HFFc6 (cell line): ENCODE data around the gene MYCT1. TPM values are rescaled to one million over a fixed set of nuclear protein-coding genes. Genes with fewer than 3 reads are reported as not detected.

Experiments
- DNase-seq: peaks from one replicate; pipeline ENCODE4 v3.0.0-alpha.2; 2018
- H3K27ac Mint-ChIP-seq: 2 replicates; pipeline ENCODE4 v1.8.0; 2020; ENCODE audit warnings: mild to moderate bottlenecking, mixed read lengths
- H3K27me3 Mint-ChIP-seq: 2 replicates; pipeline ENCODE4 v1.8.0; 2021; ENCODE audit warnings: mild to moderate bottlenecking, moderate library complexity, mixed read lengths; ENCODE audit not compliant: insufficient read depth
- H3K36me3 Mint-ChIP-seq: 2 replicates; pipeline ENCODE4 v1.8.0; 2021; ENCODE audit warnings: low read depth, mixed read lengths
- H3K4me1 Mint-ChIP-seq: 2 replicates; pipeline ENCODE4 v1.8.0; 2020; ENCODE audit warnings: low read depth, mixed read lengths
- H3K4me3 Mint-ChIP-seq: 2 replicates; pipeline ENCODE4 v1.8.0; 2020; ENCODE audit warnings: mild to moderate bottlenecking, moderate library complexity, mixed read lengths
- H3K9me3 Mint-ChIP-seq: 2 replicates; pipeline ENCODE4 v1.8.0; 2020; ENCODE audit warnings: mild to moderate bottlenecking, mixed read lengths
- CTCF ChIP-seq: fragments of 200-600 bp; sonication (generic); IDR thresholded peaks from 2 replicates; pipeline ENCODE4 v1.5.0; 2021; ENCODE audit warnings: antibody characterized with exemption, mild to moderate bottlenecking
- total RNA-seq, 6 experiments: library from RNA; stranded (reverse); fragmentation: NEBNext Ultra II Directional; extraction: Animal tissue kit (Norgen Biotek cat#: 25700); gene quantifications; 2 replicates in 1 of 6; 3 replicates in 5 of 6; pipeline ENCODE4 v1.2.3, GENCODE V29; 2021

The MYCT1 gene
- total RNA-seq, 6 experiments from 2014 or later = 0.71 to 2.0 (median 1.7) TPM

DNA sequence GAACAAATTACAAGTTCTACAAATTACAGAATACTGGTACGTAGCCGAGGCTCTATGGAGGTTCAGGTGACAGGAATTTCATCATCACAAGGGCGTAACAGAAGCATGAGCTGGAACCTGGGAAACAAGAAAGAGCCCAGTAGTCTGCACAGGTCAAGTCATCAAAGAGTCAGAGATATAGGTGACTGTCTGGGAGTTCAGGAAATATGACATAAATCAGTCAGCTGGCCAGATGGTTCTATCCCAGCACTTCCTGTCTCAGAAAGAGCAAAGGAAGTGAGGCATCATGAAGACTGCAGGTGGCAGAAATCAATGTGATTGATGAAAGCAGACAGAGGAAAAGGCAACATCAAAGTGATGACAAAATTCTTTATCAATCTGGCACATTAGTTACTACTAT is 23.3 kb downstream of the MYCT1 start:
- Mint-ChIP-seq H3K9me3 (no peaks in the 10 kb centered on the region), H3K36me3 (no peaks in the 10 kb centered on the region), H3K27ac (no peak overlapping the region; the same call in 1 of the 2 replicates), H3K4me3 (no peak overlapping the region), H3K27me3 (peaks cover 1% of the 10 kb centered on the region; the same call in 1 of the 2 replicates), H3K4me1 (peaks cover 43% of the 10 kb centered on the region)
- DNase-seq = no peak
- no peak for TF ChIP-seq CTCF

GRCh38 chr6:152721956-152722355 is 24.3 kb downstream of the MYCT1 start:
- Mint-ChIP-seq H3K4me3 (peak overlapping the region; percentile 32; the same call in 1 of the 2 replicates), H3K27me3 (peaks cover 1% of the 10 kb centered on the region; the same call in 1 of the 2 replicates), H3K36me3 (no peaks in the 10 kb centered on the region), H3K9me3 (no peaks in the 10 kb centered on the region), H3K4me1 (peaks cover 43% of the 10 kb centered on the region), H3K27ac (peak overlapping the region; percentile 12; the same call in 1 of the 2 replicates)
- no peak for TF ChIP-seq CTCF
- no peak for DNase-seq

- H3K9me3 Mint-ChIP-seq = no peaks in the 10 kb centered on the region
- 0 out of 2 replicates have a peak, but pooled peaks have one; percentile 13 for TF ChIP-seq CTCF
- peak; percentile 57 for DNase-seq
- peaks cover 37% of the 10 kb centered on the region for H3K4me1 Mint-ChIP-seq
- H3K27me3 Mint-ChIP-seq = peaks cover 1% of the 10 kb centered on the region; the same call in 1 of the 2 replicates
- H3K4me3 Mint-ChIP-seq = 0 out of 2 replicates have a peak overlapping the region, but pooled peaks have one; percentile 8
- H3K36me3 Mint-ChIP-seq = no peaks in the 10 kb centered on the region
- peak overlapping the region; percentile 40 for H3K27ac Mint-ChIP-seq
Measured at GRCh38 chr6:152723398-152723797, 25.7 kb downstream of the MYCT1 start.

DNA sequence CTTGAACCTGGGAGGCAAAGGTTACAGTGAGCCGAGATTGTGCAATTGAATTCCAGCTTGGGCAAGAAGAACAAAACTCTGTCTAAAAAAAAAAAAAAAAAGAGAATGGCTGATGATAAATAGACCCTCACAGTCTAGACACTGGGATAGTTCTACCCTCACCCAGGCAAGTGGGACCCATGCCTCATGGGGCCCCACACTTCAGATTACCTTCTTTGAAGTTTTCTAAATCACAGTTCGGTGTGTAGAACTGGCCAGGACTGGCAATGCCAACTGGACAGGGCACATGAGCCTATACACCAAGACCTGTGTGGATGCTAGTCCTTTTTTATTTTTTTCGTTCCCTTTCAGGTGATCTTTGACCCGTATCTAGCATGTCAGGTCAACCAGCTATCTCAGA is 28.6 kb downstream of the MYCT1 start:
- DNase-seq = no peak
- Mint-ChIP-seq H3K27me3 (peaks cover 1% of the 10 kb centered on the region; the same call in 1 of the 2 replicates), H3K9me3 (no peaks in the 10 kb centered on the region), H3K4me1 (peaks cover 26% of the 10 kb centered on the region), H3K36me3 (no peaks in the 10 kb centered on the region), H3K4me3 (no peak overlapping the region), H3K27ac (no peak overlapping the region)
- no peak for TF ChIP-seq CTCF

DNA sequence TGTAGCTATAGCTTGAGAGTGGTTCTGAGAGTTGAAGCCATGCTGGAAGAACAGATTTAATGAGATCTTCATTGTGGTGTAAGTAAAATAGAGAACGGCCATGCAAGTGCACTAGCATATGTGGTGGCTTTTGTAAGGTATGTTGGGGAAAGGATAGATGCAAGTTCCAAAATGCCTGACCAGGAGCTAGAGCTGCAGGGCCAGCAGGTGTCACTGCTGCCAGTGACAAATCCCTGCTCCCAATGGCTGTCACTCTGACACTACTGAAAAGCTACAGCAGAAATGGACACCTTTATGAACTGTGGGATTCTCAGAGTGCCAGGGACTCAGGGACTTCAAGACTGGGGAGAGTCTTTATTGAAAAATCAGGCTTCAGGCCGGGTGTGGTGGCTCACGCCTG is 29.8 kb downstream of the MYCT1 start:
- Mint-ChIP-seq H3K9me3 (0 out of 2 replicates have a peak, but pooled peaks cover 3% of the 10 kb centered on the region), H3K36me3 (no peaks in the 10 kb centered on the region), H3K4me3 (no peak overlapping the region), H3K27ac (no peak overlapping the region), H3K27me3 (peaks cover 1% of the 10 kb centered on the region; the same call in 1 of the 2 replicates), H3K4me1 (peaks cover 15% of the 10 kb centered on the region)
- no peak for DNase-seq
- no peak for TF ChIP-seq CTCF
